Lung (tissue), 12 donors: Measurements from ENCODE around the gene VAV1. TPM values are rescaled to one million over a fixed set of nuclear protein-coding genes. Genes with fewer than 3 reads are reported as not detected.

ENCODE experiments used
- ATAC-seq: fragments of 200-7000 bp; cut with Tn5 transposase; one replicate; pipeline ENCODE4 v1.9.1; 2020; ENCODE audit warnings: moderate number of reproducible peaks; ENCODE audit not compliant: insufficient read depth, low FRiP score
- DNase-seq, 3 donors: peaks; one replicate each; pipeline ENCODE4 v3.0.0-alpha.2; 2013 to 2017
- H3K27ac ChIP-seq, 2 donors: one replicate each; pipeline ENCODE4 v1.5.1; 2013; ENCODE audit warnings: mild to moderate bottlenecking in 2 of 2, moderate library complexity in 2 of 2, control low read depth in 1 of 2, inconsistent platforms in 1 of 2, low read depth in 1 of 2, low read length in 1 of 2
- H3K27me3 ChIP-seq, 3 donors: one replicate each; pipeline ENCODE4 v1.5.1; 2013; ENCODE audit warnings: low read length in 2 of 3; ENCODE audit not compliant: control insufficient read depth in 3 of 3, insufficient read depth in 3 of 3
- H3K36me3 ChIP-seq, 4 donors: one replicate each; pipeline ENCODE4 v1.5.1; 2013; ENCODE audit warnings: low read length in 4 of 4, mild to moderate bottlenecking in 1 of 4, moderate library complexity in 1 of 4; ENCODE audit not compliant: control insufficient read depth in 4 of 4, insufficient read depth in 4 of 4
- H3K4me1 ChIP-seq, 5 donors: one replicate each; pipeline ENCODE4 v1.5.1; 2013; ENCODE audit warnings: low read length in 5 of 5, mild to moderate bottlenecking in 2 of 5, moderate library complexity in 1 of 5; ENCODE audit not compliant: control insufficient read depth in 5 of 5, insufficient read depth in 5 of 5
- H3K4me3 ChIP-seq: one replicate; pipeline ENCODE4 v1.5.1; 2013; ENCODE audit warnings: mild to moderate bottlenecking, control low read depth, moderate library complexity
- H3K9ac ChIP-seq, 2 donors: one replicate each; pipeline ENCODE4 v1.5.1; 2013; ENCODE audit warnings: low read length in 2 of 2, control low read depth in 1 of 2; ENCODE audit not compliant: insufficient read depth in 1 of 2
- H3K9me3 ChIP-seq, 4 donors: one replicate each; pipeline ENCODE4 v1.5.1; 2013; ENCODE audit warnings: low read length in 3 of 4, mild to moderate bottlenecking in 1 of 4, moderate library complexity in 1 of 4; ENCODE audit not compliant: control insufficient read depth in 4 of 4, insufficient read depth in 3 of 4
- CTCF ChIP-seq: IDR thresholded peaks from 2 replicates; pipeline ENCODE4 v1.5.1; 2012; ENCODE audit warnings: mild to moderate bottlenecking; ENCODE audit errors: control extremely low read depth, extremely low read depth
- WGBS, 2 donors: extraction: QIAGEN DNeasy Blood & Tissue Kit; methylation state at CpG; one replicate each; pipeline ENCODE4 v1.1.7; 2013; 5-methylcytosine and 5-hydroxymethylcytosine counted together
- polyA plus RNA-seq, 2 donors: library from polyadenylated mRNA; stranded (reverse); fragments of 200-250 nt; gene quantifications; one replicate each; pipeline ENCODE4 v1.2.1, GENCODE V29; 2013
- total RNA-seq, 2 donors: library from RNA; depleted of rRNA in 1 of 2; stranded (reverse); fragments of >200 nt in 1 of 2; gene quantifications; one replicate each; pipeline ENCODE4 v1.2.1, GENCODE V29; 2014 to 2021
- donor health status: control.
- donor health status: control.
- donor health status: Bipolar disorder and iron deficiency.
- donor health status: healthy.
- donor health status: DM: yes; HTN: yes; CAD: no.

Gene VAV1
- total and polyA plus RNA-seq, 4 donors: 8.7 to 60.8 (median 21.9) TPM

- ATAC-seq (no peak), DNase-seq (no peak)
- H3K4me1 ChIP-seq: no peaks in the 10 kb centered on the region
- H3K36me3 ChIP-seq: no peaks in the 10 kb centered on the region
- no peaks in the 10 kb centered on the region for H3K9me3 ChIP-seq
- H3K4me3 ChIP-seq: no peak overlapping the region
- no peak overlapping the region for H3K9ac ChIP-seq
- 95 to 96% methylated on average over 2 of the region's 2 CpGs for WGBS, 2 donors
- H3K27me3 ChIP-seq: no peaks in the 10 kb centered on the region
- no peak overlapping the region for H3K27ac ChIP-seq
- TF ChIP-seq CTCF: no peak
Measured at GRCh38 chr19:6888967-6889366, 116.5 kb downstream of the VAV1 start.

GRCh38 chr19:6890401-6890913 is 117.9 kb downstream of the VAV1 start:
- no peaks in the 10 kb centered on the region for H3K36me3 ChIP-seq
- ATAC-seq (no peak), DNase-seq (no peak)
- no peak overlapping the region for H3K27ac ChIP-seq
- H3K9me3 ChIP-seq: peaks cover 0 to 3% (median 0%) of the 10 kb centered on the region in 4 donors
- H3K27me3 ChIP-seq: no peaks in the 10 kb centered on the region
- H3K4me3 ChIP-seq: no peak overlapping the region
- no peak for TF ChIP-seq CTCF
- H3K4me1 ChIP-seq: no peaks in the 10 kb centered on the region
- no peak overlapping the region for H3K9ac ChIP-seq
- WGBS, 2 donors: 36 to 51% methylated on average over 3 of the region's 3 CpGs

GRCh38 chr19:6890938-6891337 is 118.4 kb downstream of the VAV1 start:
- H3K9ac ChIP-seq: no peak overlapping the region
- DNase-seq (no peak), ATAC-seq (no peak)
- no peak for TF ChIP-seq CTCF
- no peaks in the 10 kb centered on the region for H3K27me3 ChIP-seq
- H3K4me1 ChIP-seq: no peaks in the 10 kb centered on the region
- peaks cover 0 to 3% (median under 1%) of the 10 kb centered on the region in 4 donors for H3K9me3 ChIP-seq
- no peak overlapping the region for H3K27ac ChIP-seq
- 63 to 67% methylated on average over 8 of the region's 8 CpGs for WGBS, 2 donors
- H3K4me3 ChIP-seq: no peak overlapping the region
- no peaks in the 10 kb centered on the region for H3K36me3 ChIP-seq

DNA sequence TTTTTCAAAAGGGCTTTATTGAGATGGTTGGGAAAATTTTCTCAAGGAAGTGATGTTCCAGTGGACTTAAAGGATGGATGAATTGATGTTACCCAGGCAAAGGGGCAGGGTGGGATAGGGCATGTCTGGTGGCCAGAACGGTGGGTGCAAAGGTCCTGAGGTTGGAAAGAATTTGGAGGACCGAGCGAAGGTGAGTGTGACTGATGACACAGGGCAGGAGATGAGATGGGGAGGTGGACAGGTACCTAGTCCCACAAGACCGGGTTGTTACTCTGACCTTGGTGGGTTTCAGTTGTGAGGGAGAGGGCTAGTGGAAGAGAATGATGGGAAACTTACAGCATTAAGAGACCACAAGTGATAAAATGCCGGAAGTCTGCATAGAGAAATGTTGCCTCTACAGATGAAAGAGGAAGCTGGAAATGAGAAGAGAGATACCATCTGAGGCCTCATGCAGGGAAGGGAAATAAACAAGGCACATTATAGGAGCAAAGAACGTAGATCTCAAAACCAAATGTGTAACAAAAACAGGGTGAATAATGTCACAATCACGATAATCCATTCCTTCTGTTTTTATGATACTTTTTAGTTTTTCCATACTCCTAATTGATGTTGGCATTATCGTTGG is 119.4 kb downstream of the VAV1 start:
- DNase-seq (no peak), ATAC-seq (no peak)
- H3K27ac ChIP-seq: no peak overlapping the region
- no peak for TF ChIP-seq CTCF
- H3K9ac ChIP-seq: no peak overlapping the region
- WGBS, 2 donors: 34 to 56% methylated on average over 8 of the region's 8 CpGs
- H3K9me3 ChIP-seq: peaks cover 0 to 5% (median 1%) of the 10 kb centered on the region in 4 donors
- H3K36me3 ChIP-seq: no peaks in the 10 kb centered on the region
- H3K4me3 ChIP-seq: no peak overlapping the region
- H3K27me3 ChIP-seq: no peaks in the 10 kb centered on the region
- H3K4me1 ChIP-seq: no peaks in the 10 kb centered on the region
